Stimulated activated CD4-positive, alpha-beta T cell treated with anti-CD3 and anti-CD28 coated beads, Interleukin-4, amount 100 ng/mL, for 1 hour (primary cell): Measurements from ENCODE around the gene GAS6.

Experiments
- DNase-seq: peaks from one replicate; pipeline ENCODE4 v3.0.0-alpha.2; 2020

The GAS6 gene

DNA sequence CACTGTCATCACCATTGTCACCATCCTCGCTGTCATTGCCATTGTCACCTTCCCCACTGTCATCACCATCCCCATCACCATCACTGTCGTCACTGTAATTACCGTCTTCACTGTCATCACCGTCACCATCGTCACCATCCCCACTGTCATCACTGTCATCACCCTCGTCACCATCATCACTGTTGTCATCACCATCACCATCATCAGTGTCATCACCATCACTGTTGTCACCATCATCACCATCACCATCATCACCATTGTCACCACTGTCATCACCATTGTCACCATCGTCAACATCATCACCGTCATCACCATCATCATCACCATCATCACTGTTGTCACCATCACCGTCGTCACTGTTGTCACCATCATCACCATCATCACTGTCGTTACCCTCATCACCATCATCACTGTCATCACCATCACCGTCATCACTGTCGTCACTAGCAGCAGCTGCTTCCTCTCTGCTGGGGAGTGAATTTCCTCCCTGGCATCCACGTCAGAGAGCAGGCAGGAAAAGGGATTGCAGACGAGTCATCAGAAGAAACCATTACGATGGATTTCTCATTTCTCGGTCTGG is 77.5 kb downstream of the GAS6 start:
- DNase-seq: no peak

DNA sequence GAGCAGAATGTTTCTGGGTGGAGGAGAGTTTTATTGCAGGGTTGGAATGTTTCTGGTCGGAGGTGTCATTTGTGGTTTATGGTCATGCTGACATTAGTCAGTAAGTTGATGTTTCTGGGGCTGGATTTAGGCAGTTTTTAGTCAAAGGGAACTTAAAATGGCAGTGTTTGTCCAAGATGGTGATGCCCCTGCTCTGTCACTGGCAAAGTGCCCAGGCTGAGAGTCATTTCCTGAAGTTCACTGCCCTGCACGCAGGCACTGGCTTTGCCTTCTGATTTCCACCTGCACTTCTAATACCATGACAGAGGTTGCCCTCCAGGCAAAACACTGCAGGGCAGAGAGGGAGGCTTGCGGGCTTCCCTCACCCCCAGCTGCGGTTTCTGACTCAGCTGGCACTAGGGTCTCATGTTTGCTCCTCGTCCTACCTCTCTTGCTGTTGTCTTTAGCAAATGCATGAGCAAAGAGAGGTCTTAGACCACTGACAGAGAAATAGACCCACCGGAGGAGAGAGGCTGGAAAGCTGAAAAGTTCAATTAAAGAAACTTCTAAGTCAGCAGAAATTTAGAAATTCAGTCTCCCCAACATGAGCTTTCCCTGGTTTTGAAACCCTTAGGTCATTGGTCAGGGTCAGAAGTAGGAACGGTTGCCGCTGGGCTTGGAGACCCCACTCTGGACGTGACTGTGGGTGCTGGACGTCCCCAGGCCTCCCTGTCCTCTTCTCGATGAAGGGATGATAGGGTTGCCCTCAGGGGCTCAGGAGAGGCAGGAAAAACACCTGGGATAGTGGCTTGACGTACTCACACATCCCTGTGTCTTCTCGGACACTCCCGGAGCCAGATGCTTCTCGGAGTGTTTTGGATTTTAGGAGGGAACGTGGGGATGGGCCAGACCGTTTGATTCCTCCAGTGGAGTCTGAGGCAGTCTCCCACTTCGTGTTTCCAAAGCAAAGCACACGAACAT is 78.5 kb downstream of the GAS6 start:
- DNase-seq: no peak

DNA sequence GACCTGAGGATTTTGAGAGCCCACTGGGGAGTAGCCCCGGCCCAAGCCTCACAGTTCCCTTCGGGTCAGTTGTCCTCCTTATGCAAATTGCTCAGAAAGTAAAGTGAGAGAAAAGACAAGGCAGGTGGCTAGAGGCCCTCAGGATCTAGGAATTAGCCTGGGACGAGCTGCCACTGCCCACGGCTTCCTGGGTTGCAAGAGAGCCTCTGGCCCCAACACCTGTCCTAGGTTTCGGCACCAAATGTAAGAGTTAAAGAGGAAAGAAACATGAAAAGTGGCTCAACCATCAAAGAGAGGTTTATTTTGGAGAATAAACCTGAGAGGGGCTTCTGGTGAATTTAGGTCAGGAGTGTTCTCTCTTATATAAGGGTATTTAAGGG is 79.2 kb downstream of the GAS6 start:
- DNase-seq: no peak

DNA sequence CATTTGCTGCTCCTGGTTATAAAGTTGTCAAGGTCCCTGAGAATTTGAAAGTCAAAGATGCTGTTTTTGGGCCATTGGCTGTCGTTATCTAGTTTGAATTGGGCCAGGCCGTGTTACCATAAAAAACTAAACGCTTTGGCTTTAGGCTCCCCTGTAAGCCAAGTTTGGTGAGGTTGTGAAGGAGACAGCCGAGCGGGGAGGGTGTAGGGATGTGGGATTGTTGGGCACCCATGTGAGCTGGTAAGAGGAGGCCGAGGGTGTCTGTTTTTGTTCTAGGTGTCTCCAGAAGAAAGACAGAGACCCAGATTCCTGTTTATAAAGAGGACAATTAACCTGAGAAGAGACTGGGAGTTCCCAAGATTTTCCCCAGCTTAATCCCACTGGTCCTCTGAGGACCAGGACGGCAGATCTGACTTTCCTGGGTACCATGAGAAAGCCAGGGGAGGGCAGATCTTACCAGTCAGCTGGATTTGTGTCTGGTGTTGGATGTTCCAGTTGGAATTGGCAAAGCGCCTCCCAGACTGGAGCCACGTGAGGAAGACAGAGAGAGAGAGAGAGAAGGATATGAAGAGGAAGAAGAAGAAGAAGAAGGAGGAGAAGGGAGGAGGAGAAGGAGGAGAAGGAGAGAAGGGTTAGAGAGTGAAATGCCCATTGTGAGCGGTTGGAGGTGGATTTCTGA is 79.8 kb downstream of the GAS6 start:
- no peak for DNase-seq

DNA sequence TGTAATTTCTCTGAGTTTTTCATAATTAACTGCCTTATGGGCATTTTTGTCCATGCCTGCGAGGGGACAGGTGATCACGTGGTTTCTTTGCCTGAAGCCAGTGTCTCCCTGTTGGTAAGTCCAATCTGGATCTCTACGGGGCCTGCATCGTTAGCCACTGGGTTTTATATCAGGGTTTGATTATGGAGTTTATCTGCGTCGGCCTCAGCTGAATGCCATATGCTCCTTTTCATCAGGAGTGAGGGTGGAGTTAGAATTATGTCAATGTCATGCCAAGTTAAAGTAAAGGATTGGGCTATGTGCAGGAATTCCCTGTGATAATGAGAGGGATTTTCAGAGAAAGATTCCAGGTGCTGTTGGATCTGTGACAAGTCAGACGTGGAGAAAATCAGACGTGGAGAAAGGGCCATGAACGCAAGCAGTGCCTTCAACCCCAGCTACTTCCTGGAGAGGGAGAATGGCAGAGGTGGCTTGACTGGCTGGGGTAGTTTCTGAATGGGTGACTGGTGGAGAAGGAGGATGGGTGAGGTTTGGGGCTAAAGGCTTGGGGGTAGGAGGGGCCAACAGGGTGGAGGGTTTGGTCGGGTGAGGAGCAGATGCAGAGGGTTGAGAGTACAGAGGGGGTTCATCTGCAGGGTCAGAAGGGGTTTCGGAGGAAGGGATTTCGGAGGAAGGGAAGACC is 80.5 kb downstream of the GAS6 start:
- DNase-seq: no peak

DNA sequence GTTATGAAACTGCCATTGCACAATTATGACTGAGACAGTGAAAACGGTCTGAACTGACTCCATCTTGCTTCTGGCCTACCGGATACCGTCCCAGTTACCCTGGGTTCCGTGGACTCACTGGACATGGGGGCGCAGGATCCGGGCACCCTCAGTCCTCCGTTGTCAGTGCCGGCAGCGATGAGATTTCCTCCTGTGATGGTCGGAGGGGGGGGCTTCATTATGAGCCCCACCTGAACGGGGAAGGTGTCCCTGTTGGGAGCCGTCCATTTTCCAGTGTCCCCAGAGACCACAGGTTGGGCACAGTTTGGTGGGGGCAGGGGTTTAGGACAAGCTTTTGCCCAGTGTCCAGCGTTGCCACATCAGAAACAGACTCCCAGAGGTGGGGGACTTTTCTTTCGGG is 81.4 kb downstream of the GAS6 start:
- DNase-seq: no peak

DNA sequence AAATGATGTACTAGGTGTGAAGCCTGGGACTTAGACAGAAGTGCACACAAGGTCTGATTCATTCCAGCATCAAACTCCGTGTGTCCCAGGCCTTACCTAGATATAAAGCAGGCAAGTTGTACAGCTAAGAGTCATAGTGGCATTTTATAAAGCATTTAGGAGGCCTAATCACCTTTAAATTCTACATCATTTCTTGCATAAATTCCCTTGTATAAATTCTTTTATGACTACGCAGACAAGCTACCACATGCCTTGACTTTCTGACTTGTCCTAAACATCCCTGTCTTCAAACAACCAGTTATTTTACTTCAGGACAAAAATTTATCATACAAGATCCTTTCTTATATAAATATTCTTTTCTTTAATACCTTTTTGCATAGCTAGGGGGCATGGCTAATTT is 82.3 kb downstream of the GAS6 start:
- DNase-seq: no peak

DNA sequence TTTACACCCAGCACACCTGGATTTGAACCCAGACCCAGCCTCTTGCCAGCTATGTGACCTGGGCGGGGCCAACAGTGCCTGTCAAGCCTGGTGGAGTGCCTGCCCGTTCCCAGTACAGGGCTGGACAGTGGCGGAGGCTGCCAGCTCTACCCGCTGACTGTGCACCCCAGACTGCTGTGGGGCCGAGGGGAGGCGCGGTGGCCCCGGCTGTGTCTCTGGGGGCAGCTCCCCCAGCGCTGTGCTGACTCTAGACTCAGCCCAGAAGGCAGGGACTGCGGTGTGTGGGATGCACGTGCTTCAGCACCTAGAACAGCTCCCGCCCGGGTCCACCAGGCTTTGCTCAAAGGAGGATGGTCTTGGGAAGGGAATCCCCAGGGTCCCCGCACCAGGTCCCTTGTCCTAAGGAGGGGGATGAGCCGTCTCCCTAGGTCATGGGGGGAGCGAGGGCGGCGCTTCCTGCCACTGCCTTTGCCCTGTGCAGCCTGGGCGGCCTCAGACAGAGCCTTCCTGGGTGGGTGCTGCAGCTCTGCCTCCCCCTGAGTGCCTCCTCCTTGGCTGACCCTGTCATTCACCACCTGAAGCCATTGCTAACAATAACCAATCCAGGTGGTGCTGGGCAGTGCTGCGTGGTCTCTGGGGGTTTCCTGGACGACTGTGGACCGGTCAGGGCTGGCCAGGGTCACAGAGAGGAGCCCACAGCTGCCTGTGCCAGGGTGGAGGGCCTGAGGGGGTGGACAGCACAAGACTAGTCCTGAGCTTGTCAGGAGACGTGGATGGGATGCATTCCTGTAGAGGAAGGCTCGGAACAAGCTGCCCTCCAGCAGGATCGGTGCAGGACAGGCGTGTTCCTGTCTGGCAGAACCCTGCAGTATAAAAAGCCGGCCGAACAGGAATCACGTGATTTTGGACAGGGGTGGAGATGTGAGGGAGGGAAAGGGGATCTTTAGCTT is 86.3 kb downstream of the GAS6 start:
- peak; percentile 16 for DNase-seq

DNA sequence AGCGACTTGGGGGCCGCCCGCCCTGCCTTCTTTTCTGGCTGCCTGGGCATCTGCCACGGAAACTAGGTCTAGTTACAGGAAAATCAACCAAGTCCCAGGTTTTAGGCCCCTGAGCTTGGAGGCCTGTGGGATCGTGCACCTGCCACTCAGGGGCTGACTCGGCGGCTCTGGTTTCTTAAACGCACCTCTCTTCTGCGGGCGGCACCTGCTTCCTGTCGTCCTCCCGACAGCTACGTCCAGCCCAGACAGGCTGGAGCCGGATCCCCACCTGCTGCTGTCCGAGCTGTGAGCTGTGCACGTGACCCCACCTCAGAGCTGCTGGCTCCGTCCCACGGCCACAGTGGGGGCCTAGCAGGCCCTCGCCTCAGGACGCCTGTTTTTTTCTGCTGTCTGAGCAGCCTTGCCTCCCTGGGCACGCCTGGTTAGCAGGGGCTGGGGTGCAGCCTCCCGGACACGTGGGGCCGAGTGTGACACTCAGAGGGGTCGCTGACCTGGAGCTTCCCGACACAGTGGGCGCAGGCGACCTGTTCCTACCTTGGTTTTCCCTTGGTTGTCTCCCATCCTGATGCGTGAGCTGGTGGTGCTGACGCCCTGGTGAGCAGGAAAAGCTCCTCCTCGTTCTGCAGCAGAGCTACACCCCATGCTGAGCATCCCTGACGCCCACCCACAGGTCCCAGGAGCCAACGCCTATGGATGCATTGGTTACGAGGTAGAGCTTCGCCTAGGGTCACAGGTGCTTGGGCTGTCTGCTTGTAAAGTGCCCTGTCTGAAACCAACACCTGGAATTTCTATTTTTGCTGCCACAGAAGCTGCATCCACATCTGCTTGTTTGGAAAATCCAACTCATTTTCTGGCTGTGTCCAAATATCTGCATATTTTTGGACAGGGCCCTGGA is 87.4 kb downstream of the GAS6 start:
- no peak for DNase-seq

DNA sequence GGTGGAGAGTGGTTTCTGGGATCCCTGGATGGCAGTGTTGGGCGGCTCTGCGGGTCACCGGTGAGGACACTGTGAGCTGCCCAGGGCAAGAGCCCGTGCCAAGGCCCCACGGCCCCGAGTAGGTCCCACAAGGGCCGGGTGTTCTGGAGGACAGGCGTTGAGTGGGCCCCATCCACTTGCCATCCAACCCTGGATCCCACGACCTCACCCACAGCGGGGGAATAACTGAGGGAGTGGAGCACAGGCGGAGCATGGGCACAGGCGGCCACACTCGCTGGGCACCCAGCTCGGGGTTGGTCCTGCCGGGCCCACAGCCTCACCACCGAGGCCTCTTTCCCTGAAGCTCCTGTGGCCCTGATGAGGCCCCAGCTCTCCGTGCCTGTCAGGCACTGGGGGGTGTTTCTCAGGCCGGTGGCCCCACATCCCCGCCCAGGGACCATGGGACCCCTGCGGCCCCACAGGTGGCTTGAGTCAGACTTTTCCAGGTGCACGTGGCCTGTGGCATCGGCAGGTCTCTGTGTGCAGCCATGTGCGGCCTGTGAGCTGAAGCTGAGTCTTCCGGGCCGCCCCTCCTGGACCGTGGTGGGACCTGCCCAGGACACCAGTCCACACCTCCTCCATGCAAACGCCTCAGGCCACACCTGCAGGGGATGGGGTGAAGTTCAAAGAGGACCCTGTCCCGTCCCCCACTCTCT is 88.3 kb downstream of the GAS6 start:
- DNase-seq: no peak

DNA sequence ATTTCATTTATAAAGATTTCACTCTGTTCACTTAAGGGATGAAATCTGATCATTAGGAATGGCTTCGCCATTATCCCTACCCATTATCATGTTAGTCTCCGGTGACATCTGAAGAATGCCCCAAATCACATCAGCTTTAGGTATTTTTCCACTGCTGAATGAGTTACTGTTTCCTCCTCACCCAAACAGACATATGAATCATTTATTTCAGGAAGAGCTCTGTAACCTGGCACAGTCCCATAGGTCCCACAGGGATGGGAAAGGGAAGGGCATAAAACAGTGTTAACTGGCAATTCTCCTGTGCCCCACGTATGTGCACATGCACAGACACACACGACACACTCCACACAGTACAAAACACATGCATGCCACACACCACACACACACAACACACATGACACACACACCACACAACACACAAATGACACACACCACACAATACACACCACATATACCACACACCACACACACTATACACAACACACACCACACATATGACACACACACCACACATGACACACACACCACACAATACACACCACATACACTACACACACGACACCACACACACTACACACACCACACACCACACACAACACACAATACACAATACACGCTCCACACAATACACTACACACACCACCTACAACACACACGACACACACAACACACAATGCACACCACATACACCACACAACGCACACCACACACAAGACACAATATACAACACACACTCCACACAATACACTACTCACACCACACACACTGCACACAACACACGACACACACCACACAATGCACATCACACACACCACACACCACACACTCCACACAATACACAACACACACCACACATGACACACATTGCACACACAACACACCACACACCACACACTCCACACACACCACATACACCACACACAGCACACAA is 89.4 kb downstream of the GAS6 start:
- DNase-seq: no peak

DNA sequence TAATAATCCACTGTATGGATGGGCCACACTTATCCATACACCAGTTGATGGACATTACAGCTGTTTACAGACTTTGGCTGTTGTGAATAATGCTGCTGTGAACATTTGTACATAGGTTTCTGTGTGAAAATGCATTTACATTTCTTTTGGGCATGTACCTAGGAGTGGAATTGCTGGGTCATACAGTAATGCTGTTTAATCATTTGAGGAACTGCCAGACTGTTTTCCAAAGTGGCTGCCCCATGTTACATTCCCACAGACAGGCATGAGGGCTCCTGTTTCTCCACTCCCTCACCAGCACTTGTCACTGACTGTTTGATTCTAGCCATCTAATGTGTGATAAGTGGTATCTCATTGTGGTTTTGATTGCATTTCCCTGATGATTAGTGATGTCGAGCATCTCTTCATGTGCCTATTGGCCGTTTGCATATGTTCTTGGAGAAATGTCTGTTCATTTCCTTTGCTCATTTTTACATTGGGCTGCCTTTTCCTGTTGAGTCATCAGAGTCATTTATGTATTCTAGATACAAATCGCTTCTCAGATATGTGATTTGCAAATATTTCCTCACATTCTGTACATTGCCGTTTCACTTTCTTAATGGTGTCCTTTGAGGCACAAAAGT is 92.1 kb downstream of the GAS6 start:
- no peak for DNase-seq

DNA sequence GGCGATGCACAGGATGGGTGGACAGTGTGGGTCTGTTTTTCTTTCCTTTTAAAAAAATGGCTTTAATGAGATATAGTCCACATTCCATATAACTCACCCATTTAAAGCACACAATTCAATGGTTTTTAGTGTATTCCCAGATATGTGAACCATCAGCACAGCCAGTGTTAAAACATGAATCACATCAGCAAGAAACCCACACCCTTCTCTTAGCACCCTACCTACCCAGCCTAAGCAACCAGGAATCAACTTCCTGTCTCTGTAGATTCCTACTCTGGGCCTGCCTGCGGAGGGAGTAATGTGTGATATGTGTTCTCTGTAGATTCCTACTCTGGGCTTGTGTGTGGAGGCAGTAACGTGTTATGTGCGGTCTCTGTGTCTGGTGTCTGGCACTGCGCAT is 92.9 kb downstream of the GAS6 start:
- DNase-seq: no peak
